ENCODE results near the gene CDH8. TPM values are rescaled to one million over a fixed set of nuclear protein-coding genes. Genes with fewer than 3 reads are reported as not detected.

The CDH8 gene
- total RNA-seq (ENCODE audit: low replicate concordance) = 23.7 and 31.4 TPM in 2 replicates

- H2AFZ ChIP-seq (replicated peaks) = peak within 1 kb of the TSS; percentile 92
- TF ChIP-seq CTCF (IDR thresholded peaks at IDR 0.05) (no peak), EZH2 (IDR thresholded peaks at IDR 0.05) (peak; percentile 11)
- no peaks in the 10 kb centered on the region for H3K36me3 ChIP-seq
- peak within 1 kb of the TSS; percentile 81 for H3K4me3 ChIP-seq
- peak within 1 kb of the TSS; percentile 98 for H3K4me2 ChIP-seq
- Mint-ChIP-seq H3K9me3 (no peaks in the 10 kb centered on the region), H3K4me3 (peak within 1 kb of the TSS; percentile 93), H3K27ac (no peak within 1 kb of the TSS), H3K27me3 (ENCODE audit: insufficient read depth, low read depth) (peaks cover 22% of the 10 kb centered on the region), H3K4me1 (peaks cover 34% of the 10 kb centered on the region), H3K36me3 (no peaks in the 10 kb centered on the region)
- H3F3A ChIP-seq (ENCODE audit: low read depth) = peaks cover 54% of the 10 kb centered on the region
- H3K79me2 ChIP-seq (ENCODE audit: low read depth) = no peaks in the 10 kb centered on the region
- peak; percentile 89 for DNase-seq (ENCODE audit: low spot score)
- H3K9ac ChIP-seq = no peak within 1 kb of the TSS
- H4K20me1 ChIP-seq (ENCODE audit: low read depth) = no peaks in the 10 kb centered on the region
- peak within 1 kb of the TSS; percentile 41 for H3K27ac ChIP-seq
- peaks cover 46% of the 10 kb centered on the region for H3K27me3 ChIP-seq
- H3K4me1 ChIP-seq = peaks cover 41% of the 10 kb centered on the region
- H3K9me3 ChIP-seq (ENCODE audit: low read depth) = no peaks in the 10 kb centered on the region
Observed at GRCh38 chr16:62036101-62036801, at the start of gene CDH8. Gene CDH8 (minus strand): TSS chr16:62036438. CDS start chr16:62021403, 15,035 bp downstream.

GRCh38 chr16:62079236-62079635, 43.0 kb upstream of the CDH8 start:
- Histone ChIP-seq H3K27me3 (no peaks in the 10 kb centered on the region), H2AFZ (replicated peaks) (no peak overlapping the region), H3F3A (ENCODE audit: low read depth) (no peaks in the 10 kb centered on the region), H3K4me2 (no peak overlapping the region), H3K27ac (no peak overlapping the region), H3K9ac (no peak overlapping the region), H3K4me1 (no peaks in the 10 kb centered on the region), H4K20me1 (ENCODE audit: low read depth) (no peaks in the 10 kb centered on the region), H3K36me3 (no peaks in the 10 kb centered on the region), H3K9me3 (ENCODE audit: low read depth) (no peaks in the 10 kb centered on the region), H3K4me3 (no peak overlapping the region), H3K79me2 (ENCODE audit: low read depth) (no peaks in the 10 kb centered on the region)
- no peaks in the 10 kb centered on the region for H3K9me3 Mint-ChIP-seq
- H3K4me1 Mint-ChIP-seq = peaks cover 4% of the 10 kb centered on the region
- H3K4me3 Mint-ChIP-seq = no peak overlapping the region
- no peak for DNase-seq (ENCODE audit: low spot score)
- no peaks in the 10 kb centered on the region for H3K36me3 Mint-ChIP-seq
- H3K27ac Mint-ChIP-seq = no peak overlapping the region
- H3K27me3 Mint-ChIP-seq (ENCODE audit: insufficient read depth, low read depth) = peaks cover 3% of the 10 kb centered on the region
- TF ChIP-seq CTCF (IDR thresholded peaks at IDR 0.05) (no peak), EZH2phosphoT487 (IDR thresholded peaks at IDR 0.05) (no peak), EZH2 (IDR thresholded peaks at IDR 0.05) (no peak)

GRCh38 chr16:62077998-62078397, 41.8 kb upstream of the CDH8 start:
- Histone ChIP-seq H3K4me3 (no peak overlapping the region), H3K9me3 (ENCODE audit: low read depth) (no peaks in the 10 kb centered on the region), H2AFZ (replicated peaks) (peak overlapping the region; percentile 96), H3K4me1 (no peaks in the 10 kb centered on the region), H4K20me1 (ENCODE audit: low read depth) (no peaks in the 10 kb centered on the region), H3K79me2 (ENCODE audit: low read depth) (no peaks in the 10 kb centered on the region), H3K9ac (no peak overlapping the region), H3K27me3 (no peaks in the 10 kb centered on the region), H3K36me3 (no peaks in the 10 kb centered on the region), H3K27ac (no peak overlapping the region), H3K4me2 (no peak overlapping the region), H3F3A (ENCODE audit: low read depth) (no peaks in the 10 kb centered on the region)
- DNase-seq (ENCODE audit: low spot score) = peak; percentile 70
- TF ChIP-seq EZH2 (IDR thresholded peaks at IDR 0.05) (no peak), CTCF (IDR thresholded peaks at IDR 0.05) (peak; percentile 69)
- Mint-ChIP-seq H3K4me1 (peaks cover 4% of the 10 kb centered on the region), H3K27me3 (ENCODE audit: insufficient read depth, low read depth) (peaks cover 3% of the 10 kb centered on the region), H3K4me3 (no peak overlapping the region), H3K9me3 (no peaks in the 10 kb centered on the region), H3K27ac (no peak overlapping the region), H3K36me3 (no peaks in the 10 kb centered on the region)

Data from neural progenitor cell (in vitro differentiated cells).